Hepatocyte (in vitro differentiated cells): ENCODE measurements around the gene INPP4B. TPM values are rescaled to one million over a fixed set of nuclear protein-coding genes. Genes with fewer than 3 reads are reported as not detected.
"Not testable (repeated sequence)": the region's sequence is repeated elsewhere in the genome, so short reads cannot be mapped to it uniquely, and the experiment has no call there.

Experiments
- DNase-seq: peaks from one replicate; pipeline ENCODE4 v3.0.0-alpha.2; 2016; ENCODE audit warnings: low spot score
- H2AFZ ChIP-seq: fragments of 200-600 bp; sonication (generic); 2 replicates; pipeline ENCODE4 v1.6.0; 2016; ENCODE audit warnings: antibody characterized with exemption, mild to moderate bottlenecking
- H3K27ac ChIP-seq: fragments of 200-600 bp; sonication (generic); 2 replicates; pipeline ENCODE4 v1.5.1; 2016; ENCODE audit warnings: mild to moderate bottlenecking
- H3K27me3 ChIP-seq: fragments of 200-600 bp; sonication (generic); 2 replicates; pipeline ENCODE4 v1.6.1; 2016
- H3K36me3 ChIP-seq: fragments of 200-600 bp; sonication (generic); replicated peaks from 2 replicates; pipeline ENCODE4 v1.5.1; 2016; ENCODE audit warnings: low read depth; ENCODE audit not compliant: insufficient read depth
- H3K4me1 ChIP-seq: fragments of 200-600 bp; sonication (generic); 2 replicates; pipeline ENCODE4 v1.5.1; 2016; ENCODE audit warnings: mild to moderate bottlenecking, moderate library complexity; ENCODE audit not compliant: insufficient read depth
- H3K4me2 ChIP-seq: fragments of 200-600 bp; sonication (generic); 2 replicates; pipeline ENCODE4 v1.6.0; 2016
- H3K4me3 ChIP-seq: fragments of 200-600 bp; sonication (generic); 2 replicates; pipeline ENCODE4 v1.5.1; 2016; ENCODE audit warnings: mild to moderate bottlenecking
- H3K79me2 ChIP-seq: fragments of 200-600 bp; sonication (generic); 2 replicates; pipeline ENCODE4 v1.6.0; 2017; ENCODE audit warnings: mild to moderate bottlenecking
- H3K9me2 ChIP-seq: fragments of 200-600 bp; sonication (generic); replicated peaks from 2 replicates; pipeline ENCODE4 v1.6.0; 2017; ENCODE audit warnings: mild to moderate bottlenecking; ENCODE audit not compliant: insufficient read depth
- H3K9me3 ChIP-seq: fragments of 200-600 bp; sonication (generic); 2 replicates; pipeline ENCODE4 v1.5.1; 2016; ENCODE audit warnings: low read depth, mild to moderate bottlenecking
- H4K20me1 ChIP-seq: fragments of 200-600 bp; sonication (generic); 2 replicates; pipeline ENCODE4 v1.6.0; 2016; ENCODE audit warnings: mild to moderate bottlenecking; ENCODE audit not compliant: insufficient read depth, poor library complexity, severe bottlenecking
- CTCF ChIP-seq: fragments of 200-600 bp; sonication (generic); IDR thresholded peaks from 2 replicates; pipeline ENCODE4 v1.5.1; 2016; ENCODE audit warnings: antibody characterized with exemption, mild to moderate bottlenecking; ENCODE audit not compliant: poor library complexity
- EZH2 ChIP-seq: fragments of 200-600 bp; sonication (generic); IDR thresholded peaks from 2 replicates; pipeline ENCODE4 v1.6.1; 2016; ENCODE audit warnings: antibody characterized with exemption, mild to moderate bottlenecking, borderline replicate concordance
- EZH2phosphoT487 ChIP-seq: fragments of 200-600 bp; sonication (generic); IDR thresholded peaks from one replicate; pipeline ENCODE4 v1.6.1; 2018; ENCODE audit warnings: antibody characterized with exemption, mild to moderate bottlenecking, low read depth, moderate library complexity; ENCODE audit not compliant: unreplicated experiment, severe bottlenecking
- WGBS: methylation state at CpG from one replicate; pipeline ENCODE4 v1.1.6; 2016; ENCODE audit warnings: low lambda C conversion rate; ENCODE audit errors: missing lambda C conversion rate; 5-methylcytosine and 5-hydroxymethylcytosine counted together
- polyA plus RNA-seq: library from polyadenylated mRNA; unstranded; fragments of >200 nt; fragmentation: Nextera tagmentation; extraction: Ambion mirVana; gene quantifications from 2 replicates; pipeline ENCODE4 v1.2.1, GENCODE V29; 2016
- total RNA-seq: library from RNA; depleted of rRNA; stranded (reverse); fragments of >200 nt; gene quantifications from 2 replicates; pipeline ENCODE4 v1.2.3, GENCODE V29; 2014

INPP4B gene
- total and polyA plus RNA-seq, 2 experiments from 2014 or later, result 4.2 to 7.1 TPM

GRCh38 chr4:142083264-142083663, 762.8 kb downstream of the INPP4B start:
- H3K4me3 ChIP-seq, result no peak overlapping the region
- no peaks in the 10 kb centered on the region for H3K9me3 ChIP-seq
- no peaks in the 10 kb centered on the region for H3K36me3 ChIP-seq
- DNase-seq, result no peak
- no peaks in the 10 kb centered on the region for H3K79me2 ChIP-seq
- H2AFZ ChIP-seq, result no peak overlapping the region
- H3K4me2 ChIP-seq, result no peak overlapping the region
- WGBS, result 89% methylated on average over 2 of the region's 2 CpGs
- no peak for TF ChIP-seq CTCF
- no peak for TF ChIP-seq EZH2phosphoT487
- no peak for TF ChIP-seq EZH2
- no peaks in the 10 kb centered on the region for H3K27me3 ChIP-seq
- no peaks in the 10 kb centered on the region for H4K20me1 ChIP-seq
- H3K9me2 ChIP-seq, result no peaks in the 10 kb centered on the region
- H3K4me1 ChIP-seq, result peaks cover 7% of the 10 kb centered on the region
- H3K27ac ChIP-seq, result no peak overlapping the region

- Histone ChIP-seq H3K4me2 (peak overlapping the region; percentile 29), H3K4me1 (peaks cover 7% of the 10 kb centered on the region), H3K27me3 (no peaks in the 10 kb centered on the region), H3K27ac (no peak overlapping the region), H3K9me2 (no peaks in the 10 kb centered on the region), H3K4me3 (no peak overlapping the region), H2AFZ (no peak overlapping the region), H3K79me2 (no peaks in the 10 kb centered on the region), H3K36me3 (no peaks in the 10 kb centered on the region), H4K20me1 (no peaks in the 10 kb centered on the region), H3K9me3 (no peaks in the 10 kb centered on the region)
- DNase-seq, result peak; percentile 18
- 32% methylated on average over 4 of the region's 4 CpGs for WGBS
- TF ChIP-seq EZH2phosphoT487, result no peak
- no peak for TF ChIP-seq EZH2
- TF ChIP-seq CTCF, result no peak
Observed at GRCh38 chr4:142081025-142081424, 765.1 kb downstream of the INPP4B start.

GRCh38 chr4:142079959-142080358, 766.1 kb downstream of the INPP4B start:
- TF ChIP-seq EZH2phosphoT487 (no peak), EZH2 (no peak), CTCF (no peak)
- no peak for DNase-seq
- Histone ChIP-seq H3K4me1 (peaks cover 7% of the 10 kb centered on the region), H3K4me2 (no peak overlapping the region), H4K20me1 (no peaks in the 10 kb centered on the region), H3K4me3 (no peak overlapping the region), H3K36me3 (no peaks in the 10 kb centered on the region), H3K27me3 (no peaks in the 10 kb centered on the region), H3K27ac (no peak overlapping the region), H2AFZ (no peak overlapping the region), H3K9me2 (no peaks in the 10 kb centered on the region), H3K79me2 (no peaks in the 10 kb centered on the region), H3K9me3 (no peaks in the 10 kb centered on the region)
- 87% methylated on average over 1 of the region's 1 CpG for WGBS

- no peak for TF ChIP-seq EZH2phosphoT487
- TF ChIP-seq EZH2, result no peak
- TF ChIP-seq CTCF, result no peak
- H3K9me3 ChIP-seq, result no peaks in the 10 kb centered on the region
- H4K20me1 ChIP-seq, result no peaks in the 10 kb centered on the region
- H3K27me3 ChIP-seq, result no peaks in the 10 kb centered on the region
- H3K4me1 ChIP-seq, result peaks cover 7% of the 10 kb centered on the region
- H3K4me3 ChIP-seq, result no peak overlapping the region
- no peaks in the 10 kb centered on the region for H3K79me2 ChIP-seq
- no peak overlapping the region for H2AFZ ChIP-seq
- DNase-seq, result no peak
- H3K4me2 ChIP-seq, result no peak overlapping the region
- H3K9me2 ChIP-seq, result no peaks in the 10 kb centered on the region
- no peak overlapping the region for H3K27ac ChIP-seq
- 50% methylated on average over 2 of the region's 2 CpGs for WGBS
- H3K36me3 ChIP-seq, result no peaks in the 10 kb centered on the region
Observed at GRCh38 chr4:142077048-142077447, 769.1 kb downstream of the INPP4B start.

- H3K9me3 ChIP-seq, DNase-seq, H3K9me2 ChIP-seq, H3K27ac ChIP-seq, H3K4me2 ChIP-seq, H3K79me2 ChIP-seq, H3K4me3 ChIP-seq, H3K36me3 ChIP-seq, H2AFZ ChIP-seq, H4K20me1 ChIP-seq, H3K4me1 ChIP-seq, H3K27me3 ChIP-seq: not testable (repeated sequence)
- WGBS, result 83% methylated on average over 2 of the region's 2 CpGs
Observed at GRCh38 chr4:142068304-142068703, 777.8 kb downstream of the INPP4B start.

GRCh38 chr4:142066562-142066961, 779.5 kb downstream of the INPP4B start:
- H3K27ac ChIP-seq, H2AFZ ChIP-seq, H3K36me3 ChIP-seq, H3K9me2 ChIP-seq, H3K4me2 ChIP-seq, H3K4me3 ChIP-seq, H3K79me2 ChIP-seq, H4K20me1 ChIP-seq, H3K4me1 ChIP-seq, DNase-seq, H3K27me3 ChIP-seq, H3K9me3 ChIP-seq: not testable (repeated sequence)
- 89% methylated on average over 8 of the region's 8 CpGs for WGBS
